Transverse colon (tissue), 4 donors: Measurements from ENCODE around the gene MEGF11. TPM values are rescaled to one million over a fixed set of nuclear protein-coding genes. Genes with fewer than 3 reads are reported as not detected.

Source experiments
- DNase-seq: peaks from one replicate; pipeline ENCODE4 v3.0.0-alpha.2; 2019
- H3K27ac ChIP-seq, 4 donors: fragments of 200-600 bp; sonication (generic); 2 replicates each; pipeline ENCODE4 v1.5.1; 2016 to 2018; ENCODE audit warnings: inconsistent platforms in 4 of 4
- H3K27me3 ChIP-seq: fragments of 200-600 bp; sonication (generic); 2 replicates; pipeline ENCODE4 v1.5.1; 2017; ENCODE audit warnings: inconsistent platforms
- H3K36me3 ChIP-seq, 4 donors: fragments of 200-600 bp; sonication (generic); 2 replicates each; pipeline ENCODE4 v1.5.1; 2017 to 2019; ENCODE audit warnings: inconsistent platforms in 4 of 4
- H3K4me1 ChIP-seq, 4 donors: fragments of 200-600 bp; sonication (generic); 2 replicates each; pipeline ENCODE4 v1.5.1; 2017 to 2020; ENCODE audit warnings: inconsistent platforms in 4 of 4
- H3K4me3 ChIP-seq, 4 donors: fragments of 200-600 bp; sonication (generic); 1 replicate in 1 of 4; 2 replicates in 3 of 4; pipeline versions ENCODE4 v1.5.1 to v1.6.1; 2017 to 2019; ENCODE audit warnings: inconsistent platforms in 4 of 4
- H3K9me3 ChIP-seq, 2 donors: fragments of 200-600 bp; sonication (generic); 2 replicates each; pipeline ENCODE4 v1.5.1; 2017 to 2019; ENCODE audit warnings: inconsistent platforms in 2 of 2
- CTCF ChIP-seq, 5 experiments: fragments of 200-600 bp in 3 of 5; fragments of 450-650 bp in 2 of 5; sonication (generic) in 3 of 5; IDR thresholded peaks; 1 replicate in 2 of 5; 2 replicates in 3 of 5; pipeline ENCODE4 v1.5.1; 2016 to 2017; ENCODE audit warnings: antibody characterized with exemption in 5 of 5, inconsistent platforms in 3 of 5, mild to moderate bottlenecking in 2 of 5, moderate library complexity in 1 of 5
- EP300 ChIP-seq: sonication (generic); formaldehyde crosslinking; IDR thresholded peaks from one replicate; pipeline ENCODE4 v1.6.1; 2017; ENCODE audit warnings: antibody characterized with exemption, low read depth
- POLR2A ChIP-seq: fragments of 450-650 bp; IDR thresholded peaks from one replicate; pipeline ENCODE4 v1.6.1; 2016; ENCODE audit warnings: antibody characterized with exemption, mild to moderate bottlenecking, moderate library complexity
- POLR2AphosphoS5 ChIP-seq, 3 donors: sonication (generic); formaldehyde crosslinking; IDR thresholded peaks; one replicate each; pipeline ENCODE4 v1.6.1; 2016; ENCODE audit warnings: antibody characterized with exemption in 3 of 3
- WGBS, 2 donors: methylation state at CpG; one replicate each; pipeline ENCODE4 v1.1.5; 2018; ENCODE audit warnings: low coverage in 1 of 2; 5-methylcytosine and 5-hydroxymethylcytosine counted together
- in situ Hi-C, 4 donors: fragments of 200-750 bp; cut with MboI; loops; one replicate each; pipeline versions ENCODE4 v1.15.0 to v1.15.1; 2017; ENCODE audit warnings: low sequenced_read_pairs in 3 of 4, low pct_ligation_motif_present in 1 of 4, low pct_unique_long_range_greater_than_20kb in 1 of 4
- intact Hi-C: fragments of 100-400 bp; cut with DNase I; formaldehyde crosslinking; loops from one replicate; pipeline ENCODE4 v1.15.1; 2023; ENCODE audit warnings: low total_unique reads
- total RNA-seq, 4 donors: library from RNA; depleted of rRNA; stranded (reverse); fragments of >200 nt; gene quantifications; one replicate each; pipeline ENCODE4 v1.1.0, GENCODE V29; 2016

The MEGF11 gene
- total RNA-seq, 4 donors from 2014 or later: 0.16 TPM; not detected in 3

DNA sequence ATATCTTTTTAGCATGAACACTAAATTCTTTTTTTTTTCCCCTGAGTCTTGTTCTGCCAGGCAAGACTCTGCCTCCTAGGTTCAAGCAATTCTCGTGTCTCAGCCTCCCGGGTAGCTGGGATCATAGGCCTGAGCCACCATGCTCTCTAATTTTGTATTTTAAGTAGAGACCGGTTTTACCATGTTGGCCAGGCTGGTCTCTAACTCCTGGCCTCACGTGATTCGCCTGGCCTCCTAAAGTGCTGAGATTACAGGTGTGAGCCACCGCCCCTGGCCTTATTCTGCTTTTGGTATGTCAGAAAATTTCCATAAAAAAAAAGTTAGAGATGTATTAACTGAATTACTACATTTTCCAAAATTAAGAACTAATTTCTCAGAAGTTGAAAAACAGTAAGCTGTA lies 370.0 kb downstream of the MEGF11 start:
- intact Hi-C loops (no loop called here), in situ Hi-C loops (no loop called here)
- Histone ChIP-seq H3K9me3 (no peaks in the 10 kb centered on the region), H3K4me1 (peaks cover 0 to 12% (median 1%) of the 10 kb centered on the region in 4 donors), H3K36me3 (peaks cover 0 to 58% (median 25%) of the 10 kb centered on the region in 4 donors), H3K27me3 (no peaks in the 10 kb centered on the region), H3K4me3 (no peak overlapping the region), H3K27ac (no peak overlapping the region)
- TF ChIP-seq POLR2AphosphoS5 (IDR thresholded peaks at IDR 0.05) (no peak), POLR2A (no peak), CTCF (IDR thresholded peaks at IDR 0.05) (no peak), EP300 (no peak)
- no peak for DNase-seq
- WGBS, 2 donors: 93% methylated on average over 6 of the region's 6 CpGs; no CpG with 5 or more reads in 1 of the 2 donors

GRCh38 chr15:65881766-65882434 lies 371.6 kb downstream of the MEGF11 start:
- H3K27ac ChIP-seq: no peak overlapping the region
- H3K36me3 ChIP-seq: peaks cover 0 to 61% (median 23%) of the 10 kb centered on the region in 4 donors
- H3K9me3 ChIP-seq: no peaks in the 10 kb centered on the region
- intact Hi-C loops: no loop called here
- H3K4me1 ChIP-seq: peaks cover 0 to 12% (median 1%) of the 10 kb centered on the region in 4 donors
- H3K4me3 ChIP-seq: no peak overlapping the region
- DNase-seq: no peak
- 68 to 91% methylated on average over 3 of the region's 3 CpGs for WGBS, 2 donors
- TF ChIP-seq POLR2A: no peak
- no peak for TF ChIP-seq CTCF (IDR thresholded peaks at IDR 0.05)
- no peak for TF ChIP-seq POLR2AphosphoS5 (IDR thresholded peaks at IDR 0.05)
- no peak for TF ChIP-seq EP300
- no peaks in the 10 kb centered on the region for H3K27me3 ChIP-seq
- in situ Hi-C loops: no loop called here

DNA sequence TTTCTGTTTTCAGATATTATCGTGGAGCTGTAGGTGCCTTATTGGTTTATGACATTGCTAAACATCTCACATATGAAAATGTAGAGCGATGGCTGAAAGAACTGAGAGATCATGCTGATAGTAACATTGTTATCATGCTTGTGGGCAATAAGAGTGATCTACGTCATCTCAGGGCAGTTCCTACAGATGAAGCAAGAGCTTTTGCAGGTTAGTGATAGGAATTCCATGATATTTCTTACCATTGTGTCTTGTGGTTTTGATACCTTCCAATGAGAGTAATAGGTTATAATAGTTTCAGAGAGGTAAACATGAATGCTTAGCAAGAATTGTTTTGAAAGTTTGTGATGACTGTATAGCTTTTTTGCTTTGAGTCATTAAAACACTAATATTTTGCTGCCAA lies 375.8 kb downstream of the MEGF11 start:
- no peak overlapping the region for H3K4me3 ChIP-seq
- no peaks in the 10 kb centered on the region for H3K9me3 ChIP-seq
- TF ChIP-seq EP300 (no peak), POLR2A (no peak), CTCF (IDR thresholded peaks at IDR 0.05) (no peak), POLR2AphosphoS5 (IDR thresholded peaks at IDR 0.05) (no peak)
- 86 to 91% methylated on average over 2 to 3 of the region's 3 CpGs for WGBS, 2 donors
- no peaks in the 10 kb centered on the region for H3K27me3 ChIP-seq
- intact Hi-C loops (no loop called here), in situ Hi-C loops (no loop called here)
- peaks cover 0 to 21% (median 0%) of the 10 kb centered on the region in 4 donors for H3K4me1 ChIP-seq
- H3K36me3 ChIP-seq: peaks cover 0 to 42% (median 15%) of the 10 kb centered on the region in 4 donors
- no peak overlapping the region for H3K27ac ChIP-seq
- DNase-seq: no peak

DNA sequence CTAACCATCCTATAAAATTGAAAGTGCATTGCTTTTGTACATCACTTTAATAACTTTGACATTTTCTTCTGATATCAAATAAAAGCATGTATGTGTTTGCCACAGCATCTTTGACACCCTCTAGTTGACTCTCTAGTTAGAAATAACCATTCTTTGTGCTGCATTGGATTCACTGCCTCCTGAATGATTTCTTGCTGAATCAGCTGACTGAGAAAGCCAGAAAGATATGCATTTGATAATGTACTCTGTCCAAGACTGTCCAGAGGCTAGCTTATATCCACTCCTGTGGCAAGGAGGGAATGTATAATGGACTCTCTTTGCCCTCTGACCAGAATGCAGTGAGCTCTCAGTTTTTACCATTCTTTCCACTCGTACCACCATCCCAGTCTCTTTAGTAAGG lies 378.1 kb downstream of the MEGF11 start:
- Histone ChIP-seq H3K27me3 (no peaks in the 10 kb centered on the region), H3K36me3 (peaks cover 0 to 35% (median 15%) of the 10 kb centered on the region in 4 donors), H3K4me1 (peaks cover 0 to 36% (median 11%) of the 10 kb centered on the region in 4 donors), H3K27ac (no peak overlapping the region), H3K4me3 (no peak overlapping the region), H3K9me3 (no peaks in the 10 kb centered on the region)
- DNase-seq: no peak
- TF ChIP-seq CTCF (IDR thresholded peaks at IDR 0.05) (no peak), POLR2AphosphoS5 (IDR thresholded peaks at IDR 0.05) (no peak), EP300 (no peak), POLR2A (no peak)
- intact Hi-C loops: no loop called here
- in situ Hi-C loops: no loop called here
- 96 to 100% methylated on average over 1 of the region's 1 CpG for WGBS, 2 donors
